OCI-LY7 (cell line): ENCODE data around the gene DNAJC7. TPM values are rescaled to one million over a fixed set of nuclear protein-coding genes. Genes with fewer than 3 reads are reported as not detected.

Experiments used
- BruUV-seq: library from RNA; stranded (reverse); fragments of 400-500 nt; replicated peaks from 2 replicates; lab custom pipeline; 2021; lab: Mats Ljungman, UMichigan
- CTCF ChIA-PET: fragments of 300-600 bp; sonication (Branson Sonifier 250); formaldehyde crosslinking; loops from one replicate; lab custom pipeline; 2022; ENCODE audit warnings: antibody characterized with exemption; ENCODE audit not compliant: unreplicated experiment; lab: Charles Lee
- POLR2A ChIA-PET: fragments of 300-600 bp; sonication (Branson Sonifier 250); formaldehyde crosslinking; loops from one replicate; lab custom pipeline; 2022; ENCODE audit warnings: antibody characterized with exemption; lab: Charles Lee
- DNase-seq: peaks from one replicate; pipeline ENCODE4 v3.0.0-alpha.2; 2015; ENCODE audit warnings: low spot score
- H2AFZ ChIP-seq: fragments of 200-600 bp; sonication (generic), shearing (Covaris generic); 2 replicates; pipeline ENCODE4 v1.6.1; 2014; ENCODE audit warnings: mild to moderate bottlenecking, antibody characterized with exemption, low read length, moderate library complexity
- H3K27ac ChIP-seq: fragments of 200-600 bp; sonication (generic); 2 replicates; pipeline ENCODE4 v1.5.1; 2014; ENCODE audit warnings: mixed run types, low read depth, mild to moderate bottlenecking, moderate library complexity, low read length, inconsistent platforms; ENCODE audit not compliant: poor library complexity, severe bottlenecking
- H3K36me3 ChIP-seq: fragments of 200-600 bp; sonication (generic); 2 replicates; pipeline ENCODE4 v1.6.1; 2014; ENCODE audit warnings: mild to moderate bottlenecking, antibody characterized with exemption, low read length, moderate library complexity, mixed read lengths; ENCODE audit not compliant: insufficient read depth
- H3K4me1 ChIP-seq: fragments of 200-600 bp; sonication (generic); 2 replicates; pipeline ENCODE4 v1.5.1; 2014; ENCODE audit warnings: mild to moderate bottlenecking, low read length; ENCODE audit not compliant: insufficient read depth, poor library complexity, severe bottlenecking
- H3K4me2 ChIP-seq: fragments of 200-600 bp; sonication (generic); 2 replicates; pipeline ENCODE4 v1.6.1; 2014; ENCODE audit warnings: mild to moderate bottlenecking, low read length
- H3K4me3 ChIP-seq: fragments of 200-600 bp; sonication (generic); 2 replicates; pipeline ENCODE4 v1.5.1; 2014; ENCODE audit warnings: mild to moderate bottlenecking, low read depth, low read length; ENCODE audit not compliant: poor library complexity, severe bottlenecking
- H3K79me2 ChIP-seq: fragments of 200-600 bp; sonication (generic); 2 replicates; pipeline ENCODE4 v1.6.1; 2016; ENCODE audit warnings: low read depth, mild to moderate bottlenecking, low read length, moderate library complexity, mixed read lengths; ENCODE audit not compliant: insufficient read depth
- H3K9me2 ChIP-seq: fragments of 200-600 bp; sonication (generic); 2 replicates; pipeline ENCODE4 v1.6.1; 2016; ENCODE audit warnings: mild to moderate bottlenecking, low read length, mixed read lengths; ENCODE audit not compliant: insufficient read depth
- H3K9me3 ChIP-seq: fragments of 200-600 bp; sonication (generic); 2 replicates; pipeline ENCODE4 v1.6.1; 2014; ENCODE audit warnings: mild to moderate bottlenecking, mixed run types, low read length, mixed read lengths
- H4K20me1 ChIP-seq: fragments of 200-600 bp; sonication (generic); 2 replicates; pipeline ENCODE4 v1.6.1; 2014; ENCODE audit warnings: mild to moderate bottlenecking, antibody characterized with exemption, low read length, moderate library complexity, mixed read lengths; ENCODE audit not compliant: insufficient read depth
- EZH2phosphoT487 ChIP-seq: fragments of 200-600 bp; sonication (generic); IDR thresholded peaks from 2 replicates; pipeline ENCODE4 v1.6.1; 2018; ENCODE audit warnings: low read depth, borderline replicate concordance, mild to moderate bottlenecking, mixed run types, antibody characterized with exemption, low read length, moderate library complexity, mixed read lengths
- intact Hi-C: fragments of 100-400 bp; cut with micrococcal nuclease; formaldehyde crosslinking; loops from one replicate; pipeline ENCODE4 v1.10.0; 2022; ENCODE audit not compliant: unreplicated experiment
- total RNA-seq, 2 experiments: library from RNA; depleted of rRNA in 1 of 2; stranded (reverse); fragments of >200 nt in 1 of 2; shearing (Covaris generic) in 1 of 2; gene quantifications; 2 replicates each; pipeline ENCODE4 v1.2.3, GENCODE V29; 2014 to 2022
- TF ChIP-seq, protein P1 (sequence below): fragments of 200-600 bp; sonication (generic); conservative IDR thresholded peaks from 2 replicates; pipeline ENCODE4 v1.5.1; 2014; ENCODE audit warnings: mild to moderate bottlenecking, antibody characterized with exemption, low read length, moderate library complexity, mixed read lengths

Gene DNAJC7
- total RNA-seq, 2 experiments from 2014 or later = 76.4 to 124 TPM

GRCh38 chr17:41982026-41982760, 35.0 kb downstream of the DNAJC7 start:
- Histone ChIP-seq H4K20me1 (no peaks in the 10 kb centered on the region), H3K27ac (no peak overlapping the region), H2AFZ (no peak overlapping the region), H3K36me3 (peaks cover 90% of the 10 kb centered on the region), H3K4me3 (no peak overlapping the region), H3K79me2 (no peaks in the 10 kb centered on the region), H3K9me2 (no peaks in the 10 kb centered on the region), H3K4me2 (no peak overlapping the region), H3K9me3 (no peaks in the 10 kb centered on the region), H3K4me1 (peaks cover 4% of the 10 kb centered on the region)
- BruUV-seq = no TSS peak
- TF ChIP-seq, protein P1, sequence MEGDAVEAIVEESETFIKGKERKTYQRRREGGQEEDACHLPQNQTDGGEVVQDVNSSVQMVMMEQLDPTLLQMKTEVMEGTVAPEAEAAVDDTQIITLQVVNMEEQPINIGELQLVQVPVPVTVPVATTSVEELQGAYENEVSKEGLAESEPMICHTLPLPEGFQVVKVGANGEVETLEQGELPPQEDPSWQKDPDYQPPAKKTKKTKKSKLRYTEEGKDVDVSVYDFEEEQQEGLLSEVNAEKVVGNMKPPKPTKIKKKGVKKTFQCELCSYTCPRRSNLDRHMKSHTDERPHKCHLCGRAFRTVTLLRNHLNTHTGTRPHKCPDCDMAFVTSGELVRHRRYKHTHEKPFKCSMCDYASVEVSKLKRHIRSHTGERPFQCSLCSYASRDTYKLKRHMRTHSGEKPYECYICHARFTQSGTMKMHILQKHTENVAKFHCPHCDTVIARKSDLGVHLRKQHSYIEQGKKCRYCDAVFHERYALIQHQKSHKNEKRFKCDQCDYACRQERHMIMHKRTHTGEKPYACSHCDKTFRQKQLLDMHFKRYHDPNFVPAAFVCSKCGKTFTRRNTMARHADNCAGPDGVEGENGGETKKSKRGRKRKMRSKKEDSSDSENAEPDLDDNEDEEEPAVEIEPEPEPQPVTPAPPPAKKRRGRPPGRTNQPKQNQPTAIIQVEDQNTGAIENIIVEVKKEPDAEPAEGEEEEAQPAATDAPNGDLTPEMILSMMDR = no peak
- no peak for TF ChIP-seq EZH2phosphoT487
- CTCF ChIA-PET = no interaction called here
- DNase-seq = no peak
- POLR2A ChIA-PET = no interaction called here
- intact Hi-C loops = no loop called here

DNA sequence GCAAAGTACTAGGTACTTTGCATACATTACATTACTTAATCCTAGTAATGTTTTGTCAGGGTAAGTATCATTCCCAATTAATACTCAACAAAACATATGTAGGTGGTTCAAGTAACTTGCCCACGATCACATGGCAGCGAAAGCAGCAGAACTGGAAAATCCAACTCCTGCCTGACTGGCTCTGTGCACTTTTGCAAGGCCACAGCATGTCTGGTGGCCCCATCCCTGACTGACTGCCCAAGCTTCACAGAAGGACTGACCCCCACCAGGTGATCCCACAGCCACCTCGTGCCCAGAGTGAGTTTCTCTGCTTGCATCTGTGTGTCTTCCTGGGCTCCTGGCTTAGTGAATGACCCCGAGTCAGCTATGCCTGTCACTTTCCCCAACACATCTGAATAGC, 39.2 kb downstream of the DNAJC7 start:
- CTCF ChIA-PET = no interaction called here
- Histone ChIP-seq H4K20me1 (no peaks in the 10 kb centered on the region), H3K27ac (no peak overlapping the region), H3K4me2 (no peak overlapping the region), H3K9me2 (no peaks in the 10 kb centered on the region), H3K36me3 (peaks cover 94% of the 10 kb centered on the region), H3K9me3 (no peaks in the 10 kb centered on the region), H3K4me1 (no peaks in the 10 kb centered on the region), H2AFZ (no peak overlapping the region), H3K4me3 (no peak overlapping the region), H3K79me2 (no peaks in the 10 kb centered on the region)
- intact Hi-C loops = no loop called here
- POLR2A ChIA-PET = no interaction called here
- no peak for DNase-seq
- no TSS peak for BruUV-seq
- TF ChIP-seq, protein P1 = no peak
- no peak for TF ChIP-seq EZH2phosphoT487

DNA sequence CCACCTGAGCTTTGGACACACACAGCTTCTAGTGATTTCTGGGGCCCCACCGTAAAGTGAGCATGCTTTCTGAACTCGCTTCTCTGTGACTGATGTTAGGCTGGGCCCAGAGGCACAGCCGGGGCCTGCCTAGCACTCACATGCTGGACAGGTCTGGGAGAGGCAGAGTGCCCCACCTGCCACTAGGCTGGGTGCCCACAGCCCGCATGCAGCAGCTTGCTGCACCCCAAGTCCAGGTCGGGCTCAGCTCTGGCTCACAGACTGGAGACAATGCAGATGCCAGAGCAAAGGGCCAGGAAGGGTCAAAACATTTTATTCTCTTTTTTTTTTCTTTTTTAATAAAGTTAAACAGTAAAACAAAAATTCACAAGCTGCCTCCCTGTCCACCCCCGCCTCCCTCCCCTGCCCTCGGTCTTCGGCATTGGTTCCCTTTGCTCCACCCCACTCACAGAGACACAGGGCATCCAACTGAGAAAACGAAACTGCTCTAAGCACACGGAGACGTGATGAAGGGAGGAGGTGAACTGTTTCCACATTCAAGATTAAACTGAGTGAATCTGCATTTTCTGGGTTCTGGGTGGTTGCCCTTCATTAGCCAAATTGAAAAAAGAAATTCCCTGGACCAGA, 41.0 kb downstream of the DNAJC7 start:
- no peak for DNase-seq
- Histone ChIP-seq H2AFZ (no peak overlapping the region), H3K36me3 (peaks cover 93% of the 10 kb centered on the region), H3K9me2 (no peaks in the 10 kb centered on the region), H3K4me3 (no peak overlapping the region), H4K20me1 (no peaks in the 10 kb centered on the region), H3K79me2 (no peaks in the 10 kb centered on the region), H3K4me2 (no peak overlapping the region), H3K4me1 (no peaks in the 10 kb centered on the region), H3K27ac (no peak overlapping the region), H3K9me3 (no peaks in the 10 kb centered on the region)
- no TSS peak for BruUV-seq
- TF ChIP-seq EZH2phosphoT487 = no peak
- TF ChIP-seq, protein P1 = no peak
- ChIA-PET CTCF (no interaction called here), POLR2A (interaction anchor here (0.6 to 1.2 kb wide), 2 partner anchors 9 to 41 kb away, joined by 3 read pairs; partner anchors contain the start of gene DNAJC7)
- intact Hi-C loops = no loop called here
